Vagina (tissue), 2 donors: ENCODE measurements around the gene PHLPP2.

Experiments
- CTCF ChIP-seq, 3 experiments: fragments of 450-650 bp in 2 of 3; fragments of 200-600 bp in 1 of 3; sonication (generic) in 1 of 3; IDR thresholded peaks; one replicate each; pipeline ENCODE4 v1.5.1; 2017 to 2019; ENCODE audit warnings: antibody characterized with exemption in 3 of 3, mild to moderate bottlenecking in 2 of 3, moderate library complexity in 2 of 3
- POLR2AphosphoS5 ChIP-seq, 2 donors: sonication (generic); formaldehyde crosslinking; IDR thresholded peaks; one replicate each; pipeline ENCODE4 v1.9.0; 2017; ENCODE audit warnings: antibody characterized with exemption in 2 of 2, mild to moderate bottlenecking in 2 of 2, low read depth in 1 of 2; ENCODE audit not compliant: insufficient read depth in 1 of 2

- TF ChIP-seq POLR2AphosphoS5 (IDR thresholded peaks at IDR 0.05; ENCODE audit: insufficient read depth in 1 of 2, low read depth in 1 of 2) (no peak), CTCF (IDR thresholded peaks at IDR 0.05) (no peak)
Measured at GRCh38 chr16:71627731-71628181, 96.7 kb downstream of the PHLPP2 start.
